ENCODE measurements around the gene BUD13. TPM values are rescaled to one million over a fixed set of nuclear protein-coding genes. Genes with fewer than 3 reads are reported as not detected.

The BUD13 gene, protein sequence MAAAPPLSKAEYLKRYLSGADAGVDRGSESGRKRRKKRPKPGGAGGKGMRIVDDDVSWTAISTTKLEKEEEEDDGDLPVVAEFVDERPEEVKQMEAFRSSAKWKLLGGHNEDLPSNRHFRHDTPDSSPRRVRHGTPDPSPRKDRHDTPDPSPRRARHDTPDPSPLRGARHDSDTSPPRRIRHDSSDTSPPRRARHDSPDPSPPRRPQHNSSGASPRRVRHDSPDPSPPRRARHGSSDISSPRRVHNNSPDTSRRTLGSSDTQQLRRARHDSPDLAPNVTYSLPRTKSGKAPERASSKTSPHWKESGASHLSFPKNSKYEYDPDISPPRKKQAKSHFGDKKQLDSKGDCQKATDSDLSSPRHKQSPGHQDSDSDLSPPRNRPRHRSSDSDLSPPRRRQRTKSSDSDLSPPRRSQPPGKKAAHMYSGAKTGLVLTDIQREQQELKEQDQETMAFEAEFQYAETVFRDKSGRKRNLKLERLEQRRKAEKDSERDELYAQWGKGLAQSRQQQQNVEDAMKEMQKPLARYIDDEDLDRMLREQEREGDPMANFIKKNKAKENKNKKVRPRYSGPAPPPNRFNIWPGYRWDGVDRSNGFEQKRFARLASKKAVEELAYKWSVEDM
- polyA plus RNA-seq (2011; rRNA removed) (12.6 and 16.2 TPM in 2 replicates), polyA plus RNA-seq (2017; fragmentation: RNase III; extraction: RNeasy Plus Mini Kit Qiagen cat#74134 plus additional on column Dnase treatment) (9.8 to 10.9 TPM (median 9.8 TPM) in 3 replicates), polyA minus RNA-seq (2011; rRNA and poly(A)+ RNA removed) (18.2 and 19.2 TPM in 2 replicates)
- polyA plus RNA-seq (2012; cell fraction: cytosol; rRNA removed): 8.7 and 9.7 TPM in 2 replicates
- polyA plus RNA-seq (2012; cell fraction: nucleus; rRNA removed): 6.7 and 9.8 TPM in 2 replicates

DNA sequence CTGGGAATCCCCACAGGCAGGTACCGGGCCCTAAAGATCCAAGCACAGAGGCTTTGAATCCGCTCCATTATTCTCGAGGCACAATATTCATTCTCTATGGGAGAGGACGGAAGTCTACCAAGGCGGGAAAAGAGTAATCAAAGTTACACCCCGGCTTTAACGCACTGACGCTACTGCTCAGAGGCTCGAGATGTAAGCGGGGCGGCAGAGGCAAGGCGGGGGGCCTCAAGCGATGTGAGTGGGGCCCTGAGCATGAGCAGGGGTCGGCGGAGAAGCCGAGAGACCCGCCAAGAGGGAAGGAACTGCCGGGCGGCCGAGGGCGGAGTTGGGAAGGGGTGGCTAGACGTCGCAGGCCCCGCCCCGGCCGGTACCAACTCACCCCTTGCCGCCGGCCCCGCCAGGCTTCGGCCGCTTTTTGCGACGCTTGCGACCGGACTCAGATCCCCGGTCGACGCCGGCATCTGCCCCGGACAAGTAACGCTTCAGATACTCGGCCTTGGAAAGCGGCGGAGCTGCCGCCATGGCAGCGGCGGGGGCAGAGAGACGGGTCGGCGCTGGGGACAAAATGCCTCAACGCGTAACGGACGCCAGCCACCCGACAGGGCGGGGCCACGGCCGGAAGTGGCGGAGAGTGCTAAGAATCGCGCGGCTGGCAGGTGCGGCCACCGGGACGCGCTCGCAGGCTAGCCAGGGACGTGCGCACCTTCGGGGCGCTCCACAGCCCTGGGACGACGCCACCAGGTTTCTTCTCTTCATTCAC is at the start of gene BUD13:
TSS of gene BUD13 (minus strand) at position 545 of the 760 bp plus-strand sequence. CDS start at position 522, 23 bp downstream.
- no peak for FAIRE-seq
- peak within 1 kb of the TSS; percentile 96 to 100 for H3K27ac ChIP-seq
- peak within 1 kb of the TSS; percentile 63 for H3K4me3 ChIP-seq
- ChIA-PET CTCF (interaction anchor here (1.0 to 1.5 kb wide), 2 partner anchors 30 to 63 kb away, joined by 3 to 4 read pairs; no protein-coding TSS in a partner anchor), POLR2A (interaction anchor here (1.3 to 1.7 kb wide), 2 partner anchors 15 to 63 kb away, joined by 5 to 6 read pairs; partner anchors contain the start of gene ZPR1)
- peak; percentile 91 to 94 for ATAC-seq
- H3K4me1 ChIP-seq: peaks cover 15% of the 10 kb centered on the region; the same call in 2 of the 3 replicates
- peak; percentile 74 to 89; a peak in 4 of 5 replicates for TF ChIP-seq JUN (IDR thresholded peaks at IDR 0.05)
- TF ChIP-seq CEBPB (IDR thresholded peaks at IDR 0.05): no peak
- TF ChIP-seq EP300 (IDR thresholded peaks at IDR 0.05): peak in 1 of 2 experiments; percentile 15; a peak in 1 of 5 replicates
- TF ChIP-seq, protein P1, sequence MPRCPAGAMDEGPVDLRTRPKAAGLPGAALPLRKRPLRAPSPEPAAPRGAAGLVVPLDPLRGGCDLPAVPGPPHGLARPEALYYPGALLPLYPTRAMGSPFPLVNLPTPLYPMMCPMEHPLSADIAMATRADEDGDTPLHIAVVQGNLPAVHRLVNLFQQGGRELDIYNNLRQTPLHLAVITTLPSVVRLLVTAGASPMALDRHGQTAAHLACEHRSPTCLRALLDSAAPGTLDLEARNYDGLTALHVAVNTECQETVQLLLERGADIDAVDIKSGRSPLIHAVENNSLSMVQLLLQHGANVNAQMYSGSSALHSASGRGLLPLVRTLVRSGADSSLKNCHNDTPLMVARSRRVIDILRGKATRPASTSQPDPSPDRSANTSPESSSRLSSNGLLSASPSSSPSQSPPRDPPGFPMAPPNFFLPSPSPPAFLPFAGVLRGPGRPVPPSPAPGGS (IDR thresholded peaks at IDR 0.05): peak; percentile 78; the same call in 2 of the 3 replicates
- no peak for TF ChIP-seq HDAC2 (IDR thresholded peaks at IDR 0.05)
- TF ChIP-seq SREBF2 (IDR thresholded peaks at IDR 0.05): no peak
- TF ChIP-seq MYC (IDR thresholded peaks at IDR 0.05; ENCODE audit: borderline replicate concordance, low read length): peak; percentile 21; the same call in 1 of the 2 replicates
- TF ChIP-seq, protein P2, sequence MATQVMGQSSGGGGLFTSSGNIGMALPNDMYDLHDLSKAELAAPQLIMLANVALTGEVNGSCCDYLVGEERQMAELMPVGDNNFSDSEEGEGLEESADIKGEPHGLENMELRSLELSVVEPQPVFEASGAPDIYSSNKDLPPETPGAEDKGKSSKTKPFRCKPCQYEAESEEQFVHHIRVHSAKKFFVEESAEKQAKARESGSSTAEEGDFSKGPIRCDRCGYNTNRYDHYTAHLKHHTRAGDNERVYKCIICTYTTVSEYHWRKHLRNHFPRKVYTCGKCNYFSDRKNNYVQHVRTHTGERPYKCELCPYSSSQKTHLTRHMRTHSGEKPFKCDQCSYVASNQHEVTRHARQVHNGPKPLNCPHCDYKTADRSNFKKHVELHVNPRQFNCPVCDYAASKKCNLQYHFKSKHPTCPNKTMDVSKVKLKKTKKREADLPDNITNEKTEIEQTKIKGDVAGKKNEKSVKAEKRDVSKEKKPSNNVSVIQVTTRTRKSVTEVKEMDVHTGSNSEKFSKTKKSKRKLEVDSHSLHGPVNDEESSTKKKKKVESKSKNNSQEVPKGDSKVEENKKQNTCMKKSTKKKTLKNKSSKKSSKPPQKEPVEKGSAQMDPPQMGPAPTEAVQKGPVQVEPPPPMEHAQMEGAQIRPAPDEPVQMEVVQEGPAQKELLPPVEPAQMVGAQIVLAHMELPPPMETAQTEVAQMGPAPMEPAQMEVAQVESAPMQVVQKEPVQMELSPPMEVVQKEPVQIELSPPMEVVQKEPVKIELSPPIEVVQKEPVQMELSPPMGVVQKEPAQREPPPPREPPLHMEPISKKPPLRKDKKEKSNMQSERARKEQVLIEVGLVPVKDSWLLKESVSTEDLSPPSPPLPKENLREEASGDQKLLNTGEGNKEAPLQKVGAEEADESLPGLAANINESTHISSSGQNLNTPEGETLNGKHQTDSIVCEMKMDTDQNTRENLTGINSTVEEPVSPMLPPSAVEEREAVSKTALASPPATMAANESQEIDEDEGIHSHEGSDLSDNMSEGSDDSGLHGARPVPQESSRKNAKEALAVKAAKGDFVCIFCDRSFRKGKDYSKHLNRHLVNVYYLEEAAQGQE (IDR thresholded peaks at IDR 0.05): no peak
- TF ChIP-seq, protein P3, sequence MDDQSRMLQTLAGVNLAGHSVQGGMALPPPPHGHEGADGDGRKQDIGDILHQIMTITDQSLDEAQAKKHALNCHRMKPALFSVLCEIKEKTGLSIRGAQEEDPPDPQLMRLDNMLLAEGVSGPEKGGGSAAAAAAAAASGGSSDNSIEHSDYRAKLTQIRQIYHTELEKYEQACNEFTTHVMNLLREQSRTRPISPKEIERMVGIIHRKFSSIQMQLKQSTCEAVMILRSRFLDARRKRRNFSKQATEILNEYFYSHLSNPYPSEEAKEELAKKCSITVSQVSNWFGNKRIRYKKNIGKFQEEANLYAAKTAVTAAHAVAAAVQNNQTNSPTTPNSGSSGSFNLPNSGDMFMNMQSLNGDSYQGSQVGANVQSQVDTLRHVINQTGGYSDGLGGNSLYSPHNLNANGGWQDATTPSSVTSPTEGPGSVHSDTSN (IDR thresholded peaks at IDR 0.05): peak; percentile 51; the same call in 1 of the 2 replicates
- TF ChIP-seq JUNB (IDR thresholded peaks at IDR 0.05): no peak
- TF ChIP-seq, protein P4, sequence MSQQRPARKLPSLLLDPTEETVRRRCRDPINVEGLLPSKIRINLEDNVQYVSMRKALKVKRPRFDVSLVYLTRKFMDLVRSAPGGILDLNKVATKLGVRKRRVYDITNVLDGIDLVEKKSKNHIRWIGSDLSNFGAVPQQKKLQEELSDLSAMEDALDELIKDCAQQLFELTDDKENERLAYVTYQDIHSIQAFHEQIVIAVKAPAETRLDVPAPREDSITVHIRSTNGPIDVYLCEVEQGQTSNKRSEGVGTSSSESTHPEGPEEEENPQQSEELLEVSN (IDR thresholded peaks at IDR 0.05; ENCODE audit: borderline replicate concordance, low read depth): peak; percentile 33; the same call in 1 of the 2 replicates
- peak; percentile 80 for TF ChIP-seq POLR2A (IDR thresholded peaks at IDR 0.05; ENCODE audit: low read length)
- TF ChIP-seq PHF8 (IDR thresholded peaks at IDR 0.05; ENCODE audit: borderline replicate concordance, low read depth): peak; percentile 69; the same call in 1 of the 2 replicates
- TF ChIP-seq, protein P5, sequence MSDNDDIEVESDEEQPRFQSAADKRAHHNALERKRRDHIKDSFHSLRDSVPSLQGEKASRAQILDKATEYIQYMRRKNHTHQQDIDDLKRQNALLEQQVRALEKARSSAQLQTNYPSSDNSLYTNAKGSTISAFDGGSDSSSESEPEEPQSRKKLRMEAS (IDR thresholded peaks at IDR 0.05): peak; percentile 88
- peak; percentile 80 for TF ChIP-seq MAZ (IDR thresholded peaks at IDR 0.05; ENCODE audit: borderline replicate concordance, low read depth, low read length)
- peak; percentile 77 to 89 for DNase-seq (ENCODE audit: low read depth in 1 of 2, low spot score in 1 of 2)
- peak within 1 kb of the TSS; percentile 87 for H3K4me2 ChIP-seq
- 3% methylated on average over 35 of the region's 73 CpGs for WGBS (ENCODE audit: missing lambda C conversion rate)
- no peaks in the 10 kb centered on the region for H3K9me3 ChIP-seq
